Skeletal muscle tissue (tissue), 4 donors: Measurements from ENCODE around the gene SYNDIG1L. TPM values are rescaled to one million over a fixed set of nuclear protein-coding genes. Genes with fewer than 3 reads are reported as not detected.

ENCODE experiments used
- H3K27ac ChIP-seq: one replicate; pipeline ENCODE4 v1.7.0; 2013; ENCODE audit warnings: mild to moderate bottlenecking, low read depth, low read length, inconsistent platforms
- H3K27me3 ChIP-seq, 3 donors: one replicate each; pipeline ENCODE4 v1.7.0; 2013; ENCODE audit warnings: low read length in 3 of 3; ENCODE audit not compliant: control insufficient read depth in 3 of 3, insufficient read depth in 3 of 3
- H3K36me3 ChIP-seq, 3 donors: one replicate each; pipeline ENCODE4 v1.7.0; 2013; ENCODE audit warnings: low read length in 3 of 3; ENCODE audit not compliant: control insufficient read depth in 3 of 3, insufficient read depth in 3 of 3
- H3K4me1 ChIP-seq, 3 donors: one replicate each; pipeline ENCODE4 v1.7.0; 2013; ENCODE audit warnings: low read length in 3 of 3, mild to moderate bottlenecking in 3 of 3; ENCODE audit not compliant: control insufficient read depth in 3 of 3, insufficient read depth in 3 of 3
- H3K4me3 ChIP-seq, 3 donors: one replicate each; pipeline ENCODE4 v1.7.0; 2013; ENCODE audit warnings: low read length in 3 of 3
- H3K9ac ChIP-seq, 3 donors: one replicate each; pipeline ENCODE4 v1.7.0; 2013; ENCODE audit warnings: low read length in 3 of 3, mild to moderate bottlenecking in 3 of 3, moderate library complexity in 2 of 3, low read depth in 1 of 3
- H3K9me3 ChIP-seq, 3 donors: one replicate each; pipeline ENCODE4 v1.7.0; 2013; ENCODE audit warnings: low read length in 3 of 3; ENCODE audit not compliant: control insufficient read depth in 3 of 3
- total RNA-seq: library from RNA; depleted of rRNA; stranded (reverse); fragments of >200 nt; gene quantifications from one replicate; pipeline ENCODE4 v1.2.3, GENCODE V29; 2014
- donor health status: Osteomylitis.

The SYNDIG1L gene
- total RNA-seq, 1 donor from 2014 or later, result under 0.01 TPM

GRCh38 chr14:74437496-74438053 is 11.6 kb upstream of the SYNDIG1L start:
- Histone ChIP-seq H3K9ac (no peak overlapping the region), H3K4me3 (no peak overlapping the region), H3K9me3 (no peaks in the 10 kb centered on the region), H3K27ac (no peak overlapping the region), H3K36me3 (no peaks in the 10 kb centered on the region), H3K4me1 (no peaks in the 10 kb centered on the region), H3K27me3 (peaks cover 0 to 3% (median 3%) of the 10 kb centered on the region in 3 donors)

GRCh38 chr14:74434294-74434693 is 8.3 kb upstream of the SYNDIG1L start:
- peaks cover 0 to 3% (median 2%) of the 10 kb centered on the region in 3 donors for H3K27me3 ChIP-seq
- no peaks in the 10 kb centered on the region for H3K4me1 ChIP-seq
- no peak overlapping the region for H3K9ac ChIP-seq
- H3K9me3 ChIP-seq, result no peaks in the 10 kb centered on the region
- no peak overlapping the region for H3K4me3 ChIP-seq
- H3K36me3 ChIP-seq, result no peaks in the 10 kb centered on the region
- no peak overlapping the region for H3K27ac ChIP-seq

GRCh38 chr14:74429991-74430390 is 4.0 kb upstream of the SYNDIG1L start:
- no peaks in the 10 kb centered on the region for H3K4me1 ChIP-seq
- no peak overlapping the region for H3K4me3 ChIP-seq
- H3K9me3 ChIP-seq, result no peaks in the 10 kb centered on the region
- H3K36me3 ChIP-seq, result no peaks in the 10 kb centered on the region
- H3K27me3 ChIP-seq, result peaks cover 8 to 11% (median 10%) of the 10 kb centered on the region in 3 donors
- no peak overlapping the region for H3K27ac ChIP-seq
- no peak overlapping the region for H3K9ac ChIP-seq

GRCh38 chr14:74429221-74429691 is 3.2 kb upstream of the SYNDIG1L start:
- Histone ChIP-seq H3K27ac (no peak overlapping the region), H3K9me3 (no peaks in the 10 kb centered on the region), H3K4me1 (no peaks in the 10 kb centered on the region), H3K27me3 (peaks cover 15 to 18% (median 18%) of the 10 kb centered on the region in 3 donors), H3K4me3 (no peak overlapping the region), H3K36me3 (no peaks in the 10 kb centered on the region), H3K9ac (no peak overlapping the region)

- Histone ChIP-seq H3K9me3 (no peaks in the 10 kb centered on the region), H3K27me3 (peaks cover 21 to 27% (median 26%) of the 10 kb centered on the region in 3 donors), H3K4me1 (no peaks in the 10 kb centered on the region), H3K9ac (no peak overlapping the region), H3K27ac (no peak overlapping the region), H3K36me3 (no peaks in the 10 kb centered on the region), H3K4me3 (no peak overlapping the region)
Measured at GRCh38 chr14:74427651-74428050, 1.6 kb upstream of the SYNDIG1L start.

- Histone ChIP-seq H3K27ac (no peak overlapping the region), H3K4me1 (no peaks in the 10 kb centered on the region), H3K27me3 (peaks cover 23 to 31% (median 27%) of the 10 kb centered on the region in 3 donors), H3K36me3 (no peaks in the 10 kb centered on the region), H3K9me3 (peaks cover 0 to 1% (median 0%) of the 10 kb centered on the region in 3 donors), H3K4me3 (no peak overlapping the region), H3K9ac (no peak overlapping the region)
Measured at GRCh38 chr14:74425525-74426201, 347 bp downstream of the SYNDIG1L start.

- Histone ChIP-seq H3K27me3 (peaks cover 26 to 31% (median 27%) of the 10 kb centered on the region in 3 donors), H3K4me3 (no peak overlapping the region), H3K4me1 (no peaks in the 10 kb centered on the region), H3K27ac (no peak overlapping the region), H3K9me3 (peaks cover 0 to 2% (median 0%) of the 10 kb centered on the region in 3 donors), H3K36me3 (no peaks in the 10 kb centered on the region), H3K9ac (no peak overlapping the region)
Measured at GRCh38 chr14:74424606-74425005, 1.4 kb downstream of the SYNDIG1L start.

- H3K4me3 ChIP-seq, result no peak overlapping the region
- peaks cover 0 to 2% (median 0%) of the 10 kb centered on the region in 3 donors for H3K9me3 ChIP-seq
- no peaks in the 10 kb centered on the region for H3K36me3 ChIP-seq
- H3K27me3 ChIP-seq, result peaks cover 31 to 34% (median 31%) of the 10 kb centered on the region in 3 donors
- no peak overlapping the region for H3K27ac ChIP-seq
- H3K4me1 ChIP-seq, result no peaks in the 10 kb centered on the region
- H3K9ac ChIP-seq, result no peak overlapping the region
Measured at GRCh38 chr14:74423246-74423645, 2.8 kb downstream of the SYNDIG1L start.

- H3K4me3 ChIP-seq, result no peak overlapping the region
- H3K4me1 ChIP-seq, result no peaks in the 10 kb centered on the region
- no peak overlapping the region for H3K27ac ChIP-seq
- no peak overlapping the region for H3K9ac ChIP-seq
- H3K36me3 ChIP-seq, result no peaks in the 10 kb centered on the region
- peaks cover 0 to 2% (median 0%) of the 10 kb centered on the region in 3 donors for H3K9me3 ChIP-seq
- H3K27me3 ChIP-seq, result peaks cover 25 to 35% (median 34%) of the 10 kb centered on the region in 3 donors
Measured at GRCh38 chr14:74421981-74422380, 4.0 kb downstream of the SYNDIG1L start.

- H3K4me1 ChIP-seq, result no peaks in the 10 kb centered on the region
- H3K9me3 ChIP-seq, result peaks cover 0 to 2% (median 0%) of the 10 kb centered on the region in 3 donors
- H3K27me3 ChIP-seq, result peaks cover 11 to 22% (median 19%) of the 10 kb centered on the region in 3 donors
- no peak overlapping the region for H3K4me3 ChIP-seq
- no peaks in the 10 kb centered on the region for H3K36me3 ChIP-seq
- no peak overlapping the region for H3K27ac ChIP-seq
- no peak overlapping the region for H3K9ac ChIP-seq
Measured at GRCh38 chr14:74419086-74419485, 6.9 kb downstream of the SYNDIG1L start.
